ENCODE results near the gene ADAD2. TPM values are rescaled to one million over a fixed set of nuclear protein-coding genes. Genes with fewer than 3 reads are reported as not detected.

Gene ADAD2
- total RNA-seq, 1 donor from 2014 or later: not detected

GRCh38 chr16:84180519-84181140 lies 10.3 kb upstream of the ADAD2 start:
- no peak overlapping the region for H3K27ac Mint-ChIP-seq
- no peaks in the 10 kb centered on the region for H3K4me1 ChIP-seq
- H3K4me3 ChIP-seq: no peak overlapping the region
- H3K27me3 ChIP-seq: no peaks in the 10 kb centered on the region
- no peaks in the 10 kb centered on the region for H3K9me3 ChIP-seq (ENCODE audit: low read depth)
- H3K36me3 ChIP-seq: no peaks in the 10 kb centered on the region
- H2AFZ ChIP-seq (replicated peaks): no peak overlapping the region
- H3K27ac ChIP-seq: no peak overlapping the region
- H3F3A ChIP-seq (ENCODE audit: low read depth): no peaks in the 10 kb centered on the region
- H3K9me3 Mint-ChIP-seq: no peaks in the 10 kb centered on the region
- peaks cover 4% of the 10 kb centered on the region for H3K36me3 Mint-ChIP-seq
- H3K4me2 ChIP-seq: no peak overlapping the region
- TF ChIP-seq CTCF (IDR thresholded peaks at IDR 0.05): no peak
- TF ChIP-seq EZH2 (IDR thresholded peaks at IDR 0.05): no peak
- no peak for TF ChIP-seq EZH2phosphoT487 (IDR thresholded peaks at IDR 0.05)
- H3K4me3 Mint-ChIP-seq: no peak overlapping the region
- no peak for DNase-seq (ENCODE audit: low spot score)
- H3K4me1 Mint-ChIP-seq: peaks cover 8% of the 10 kb centered on the region
- no peaks in the 10 kb centered on the region for H3K27me3 Mint-ChIP-seq (ENCODE audit: insufficient read depth, low read depth)
- H4K20me1 ChIP-seq (ENCODE audit: low read depth): peaks cover 6% of the 10 kb centered on the region
- H3K9ac ChIP-seq: no peak overlapping the region
- H3K79me2 ChIP-seq (ENCODE audit: low read depth): peaks cover 26% of the 10 kb centered on the region

GRCh38 chr16:84181144-84181915 lies 9.6 kb upstream of the ADAD2 start:
- Mint-ChIP-seq H3K9me3 (no peaks in the 10 kb centered on the region), H3K27me3 (ENCODE audit: insufficient read depth, low read depth) (no peaks in the 10 kb centered on the region), H3K36me3 (peaks cover 4% of the 10 kb centered on the region), H3K4me1 (peaks cover 11% of the 10 kb centered on the region), H3K4me3 (no peak overlapping the region), H3K27ac (no peak overlapping the region)
- DNase-seq (ENCODE audit: low spot score): no peak
- Histone ChIP-seq H2AFZ (replicated peaks) (no peak overlapping the region), H3K9ac (no peak overlapping the region), H3K4me1 (peaks cover 5% of the 10 kb centered on the region), H3K4me2 (no peak overlapping the region), H3K79me2 (ENCODE audit: low read depth) (peaks cover 33% of the 10 kb centered on the region), H3K27me3 (no peaks in the 10 kb centered on the region), H3K9me3 (ENCODE audit: low read depth) (no peaks in the 10 kb centered on the region), H3K4me3 (no peak overlapping the region), H4K20me1 (ENCODE audit: low read depth) (peaks cover 13% of the 10 kb centered on the region), H3K36me3 (no peaks in the 10 kb centered on the region), H3F3A (ENCODE audit: low read depth) (no peaks in the 10 kb centered on the region), H3K27ac (no peak overlapping the region)
- TF ChIP-seq EZH2 (IDR thresholded peaks at IDR 0.05) (no peak), CTCF (IDR thresholded peaks at IDR 0.05) (no peak), EZH2phosphoT487 (IDR thresholded peaks at IDR 0.05) (no peak)

GRCh38 chr16:84182104-84182503 lies 8.9 kb upstream of the ADAD2 start:
- H3K36me3 Mint-ChIP-seq: peaks cover 4% of the 10 kb centered on the region
- TF ChIP-seq EZH2phosphoT487 (IDR thresholded peaks at IDR 0.05): no peak
- no peak for TF ChIP-seq CTCF (IDR thresholded peaks at IDR 0.05)
- TF ChIP-seq EZH2 (IDR thresholded peaks at IDR 0.05): no peak
- H3K27me3 ChIP-seq: no peaks in the 10 kb centered on the region
- H3K9me3 ChIP-seq (ENCODE audit: low read depth): no peaks in the 10 kb centered on the region
- H3K4me1 ChIP-seq: peaks cover 5% of the 10 kb centered on the region
- no peak overlapping the region for H3K4me3 Mint-ChIP-seq
- no peak overlapping the region for H2AFZ ChIP-seq (replicated peaks)
- no peak overlapping the region for H3K4me3 ChIP-seq
- H3K9ac ChIP-seq: no peak overlapping the region
- no peak overlapping the region for H3K27ac ChIP-seq
- H3K79me2 ChIP-seq (ENCODE audit: low read depth): peaks cover 37% of the 10 kb centered on the region
- H3F3A ChIP-seq (ENCODE audit: low read depth): no peaks in the 10 kb centered on the region
- no peak for DNase-seq (ENCODE audit: low spot score)
- H3K4me2 ChIP-seq: no peak overlapping the region
- no peaks in the 10 kb centered on the region for H3K9me3 Mint-ChIP-seq
- H4K20me1 ChIP-seq (ENCODE audit: low read depth): peaks cover 13% of the 10 kb centered on the region
- H3K36me3 ChIP-seq: no peaks in the 10 kb centered on the region
- H3K4me1 Mint-ChIP-seq: peaks cover 11% of the 10 kb centered on the region
- no peak overlapping the region for H3K27ac Mint-ChIP-seq
- no peaks in the 10 kb centered on the region for H3K27me3 Mint-ChIP-seq (ENCODE audit: insufficient read depth, low read depth)
